Measurements from ENCODE around the gene KCNQ5. TPM values are rescaled to one million over a fixed set of nuclear protein-coding genes. Genes with fewer than 3 reads are reported as not detected.

KCNQ5 gene
- total RNA-seq, 2 donors from 2014 or later, result 0.67 TPM; not detected in 1

DNA sequence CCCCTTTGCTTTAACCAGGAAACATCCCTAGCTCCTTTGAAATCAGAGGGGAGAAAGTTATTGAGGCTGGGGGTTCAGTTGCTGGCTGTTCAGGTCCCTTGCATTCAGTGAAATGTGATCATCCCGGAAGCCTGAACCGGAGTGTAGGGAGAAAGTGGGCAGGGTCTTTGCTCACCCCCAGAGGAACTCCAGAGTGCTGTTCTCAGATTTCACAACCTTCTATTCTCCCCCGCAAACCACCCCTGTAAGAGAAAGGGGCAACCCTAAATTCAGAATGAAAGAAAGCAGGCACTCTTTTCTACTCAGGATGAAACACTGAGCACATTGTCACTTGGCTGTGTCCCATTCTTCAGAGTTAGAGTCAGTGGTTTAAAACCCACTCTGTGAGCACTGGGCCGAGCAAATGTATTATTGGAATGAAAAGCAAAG is 463.6 kb downstream of the KCNQ5 start:
- Histone ChIP-seq H3K4me1 (no peaks in the 10 kb centered on the region), H3K36me3 (no peaks in the 10 kb centered on the region), H3K27ac (no peak overlapping the region), H3K9me3 (no peaks in the 10 kb centered on the region), H3K4me3 (no peak overlapping the region), H3K27me3 (no peaks in the 10 kb centered on the region)
- no peak for DNase-seq (ENCODE audit: low spot score)
- TF ChIP-seq, protein P1, sequence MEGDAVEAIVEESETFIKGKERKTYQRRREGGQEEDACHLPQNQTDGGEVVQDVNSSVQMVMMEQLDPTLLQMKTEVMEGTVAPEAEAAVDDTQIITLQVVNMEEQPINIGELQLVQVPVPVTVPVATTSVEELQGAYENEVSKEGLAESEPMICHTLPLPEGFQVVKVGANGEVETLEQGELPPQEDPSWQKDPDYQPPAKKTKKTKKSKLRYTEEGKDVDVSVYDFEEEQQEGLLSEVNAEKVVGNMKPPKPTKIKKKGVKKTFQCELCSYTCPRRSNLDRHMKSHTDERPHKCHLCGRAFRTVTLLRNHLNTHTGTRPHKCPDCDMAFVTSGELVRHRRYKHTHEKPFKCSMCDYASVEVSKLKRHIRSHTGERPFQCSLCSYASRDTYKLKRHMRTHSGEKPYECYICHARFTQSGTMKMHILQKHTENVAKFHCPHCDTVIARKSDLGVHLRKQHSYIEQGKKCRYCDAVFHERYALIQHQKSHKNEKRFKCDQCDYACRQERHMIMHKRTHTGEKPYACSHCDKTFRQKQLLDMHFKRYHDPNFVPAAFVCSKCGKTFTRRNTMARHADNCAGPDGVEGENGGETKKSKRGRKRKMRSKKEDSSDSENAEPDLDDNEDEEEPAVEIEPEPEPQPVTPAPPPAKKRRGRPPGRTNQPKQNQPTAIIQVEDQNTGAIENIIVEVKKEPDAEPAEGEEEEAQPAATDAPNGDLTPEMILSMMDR (IDR thresholded peaks at IDR 0.05), result no peak

DNA sequence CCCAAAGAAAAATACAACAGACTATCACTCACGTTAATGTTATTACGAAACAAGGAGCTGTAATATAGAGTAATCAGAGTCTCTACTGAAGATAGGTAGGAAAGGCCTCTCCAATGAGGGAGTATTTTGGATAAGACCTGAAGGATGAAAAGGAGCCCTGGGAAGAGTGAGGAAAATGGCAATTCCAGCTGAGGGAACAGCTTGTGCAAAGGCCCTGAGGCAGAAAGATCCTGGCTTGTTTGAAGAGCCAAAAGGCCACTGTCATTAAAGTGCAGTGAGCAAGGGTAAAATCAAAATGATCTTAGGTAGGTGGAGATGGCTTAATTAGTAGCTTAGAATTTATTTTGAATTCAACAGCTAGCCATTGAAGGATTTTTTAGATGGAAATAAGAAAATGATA is 464.9 kb downstream of the KCNQ5 start:
- Histone ChIP-seq H3K27ac (no peak overlapping the region), H3K27me3 (no peaks in the 10 kb centered on the region), H3K9me3 (no peaks in the 10 kb centered on the region), H3K4me1 (no peaks in the 10 kb centered on the region), H3K36me3 (no peaks in the 10 kb centered on the region), H3K4me3 (no peak overlapping the region)
- TF ChIP-seq, protein P1 (IDR thresholded peaks at IDR 0.05), result no peak
- no peak for DNase-seq (ENCODE audit: low spot score)

GRCh38 chr6:73088138-73088813 is 466.4 kb downstream of the KCNQ5 start:
- DNase-seq (ENCODE audit: low spot score), result no peak
- no peaks in the 10 kb centered on the region for H3K4me1 ChIP-seq
- H3K9me3 ChIP-seq, result no peaks in the 10 kb centered on the region
- TF ChIP-seq, protein P1 (IDR thresholded peaks at IDR 0.05), result no peak
- H3K36me3 ChIP-seq, result no peaks in the 10 kb centered on the region
- H3K27ac ChIP-seq, result no peak overlapping the region
- H3K4me3 ChIP-seq, result no peak overlapping the region
- no peaks in the 10 kb centered on the region for H3K27me3 ChIP-seq

- H3K9me3 ChIP-seq, result no peaks in the 10 kb centered on the region
- H3K36me3 ChIP-seq, result no peaks in the 10 kb centered on the region
- no peaks in the 10 kb centered on the region for H3K4me1 ChIP-seq
- no peak overlapping the region for H3K4me3 ChIP-seq
- no peaks in the 10 kb centered on the region for H3K27me3 ChIP-seq
- no peak for DNase-seq (ENCODE audit: low spot score)
- no peak overlapping the region for H3K27ac ChIP-seq
- TF ChIP-seq, protein P1 (IDR thresholded peaks at IDR 0.05), result no peak
These were observed 483.1 kb downstream of the KCNQ5 start for GRCh38 chr6:73104921-73105320.

DNA sequence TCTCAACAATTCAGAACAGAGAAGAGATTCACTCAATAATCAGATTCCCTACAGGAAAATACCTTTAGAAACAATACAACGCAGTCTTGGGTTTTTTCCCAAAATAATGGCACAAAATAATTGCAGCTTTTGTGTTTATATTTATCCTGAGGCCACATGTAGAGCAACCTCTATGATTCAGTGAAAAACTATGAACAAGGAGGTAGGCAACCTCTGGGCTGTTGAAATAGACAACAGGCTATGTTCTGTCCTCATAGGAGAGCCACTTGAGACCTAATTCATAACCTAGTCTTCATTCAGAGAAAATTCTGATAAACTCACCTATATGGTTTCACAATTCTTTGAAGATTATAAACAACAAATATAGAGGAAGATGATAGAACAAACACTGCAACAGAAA is 485.2 kb downstream of the KCNQ5 start:
- Histone ChIP-seq H3K27me3 (no peaks in the 10 kb centered on the region), H3K9me3 (no peaks in the 10 kb centered on the region), H3K4me1 (no peaks in the 10 kb centered on the region), H3K36me3 (no peaks in the 10 kb centered on the region), H3K27ac (no peak overlapping the region), H3K4me3 (no peak overlapping the region)
- no peak for DNase-seq (ENCODE audit: low spot score)
- TF ChIP-seq, protein P1 (IDR thresholded peaks at IDR 0.05), result no peak

DNA sequence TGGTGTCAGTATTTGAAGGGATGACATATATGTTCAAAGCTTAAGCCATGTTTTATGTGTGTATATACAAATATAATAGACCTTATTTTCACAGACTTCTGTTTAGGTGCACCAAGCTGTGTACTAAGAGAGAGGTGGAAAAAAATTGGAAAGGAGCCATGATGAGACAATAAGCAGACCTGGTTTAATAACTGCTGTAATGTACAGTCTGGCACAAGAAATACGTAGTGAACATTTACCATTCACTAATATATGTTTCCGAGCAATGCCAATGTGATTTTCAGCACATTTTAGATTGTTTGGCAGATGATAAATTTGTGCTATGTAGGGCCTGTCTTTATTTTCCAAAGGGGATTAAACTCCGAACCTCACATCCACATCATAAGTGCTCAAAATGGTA is 487.1 kb downstream of the KCNQ5 start:
- Histone ChIP-seq H3K9me3 (no peaks in the 10 kb centered on the region), H3K36me3 (no peaks in the 10 kb centered on the region), H3K4me1 (no peaks in the 10 kb centered on the region), H3K27me3 (no peaks in the 10 kb centered on the region), H3K27ac (no peak overlapping the region), H3K4me3 (no peak overlapping the region)
- DNase-seq (ENCODE audit: low spot score), result no peak
- TF ChIP-seq, protein P1 (IDR thresholded peaks at IDR 0.05), result no peak
